WTC11 (cell line): ENCODE data around the gene FBN3.

ENCODE experiments used
- CTCF ChIP-seq: fragments of 200-600 bp; IDR thresholded peaks from 2 replicates; pipeline ENCODE4 v1.8.0; 2022; ENCODE audit warnings: antibody characterized with exemption
- E2F4 ChIP-seq: sonication (generic); formaldehyde crosslinking; IDR thresholded peaks from 2 replicates; pipeline ENCODE4 v1.8.1; 2022; ENCODE audit warnings: low read depth, mild to moderate bottlenecking, moderate library complexity, missing genetic modification reagents, borderline replicate concordance

GRCh38 chr19:8109455-8109854 is 39.9 kb downstream of the FBN3 start:
- TF ChIP-seq CTCF (no peak), E2F4 (CRISPR knock-in tag) (no peak)
